A673 (cell line): Measurements from ENCODE around the gene SMYD3. TPM values are rescaled to one million over a fixed set of nuclear protein-coding genes. Genes with fewer than 3 reads are reported as not detected.

ENCODE experiments used
- BruUV-seq: library from RNA; stranded (reverse); fragments of 400-500 nt; replicated peaks from 2 replicates; lab custom pipeline; 2021; lab: Mats Ljungman, UMichigan
- CTCF ChIA-PET: fragments of 300-600 bp; sonication (Branson Sonifier 250); formaldehyde crosslinking; loops from one replicate; lab custom pipeline; 2022; ENCODE audit warnings: antibody characterized with exemption; lab: Charles Lee
- POLR2A ChIA-PET: fragments of 300-600 bp; sonication (Branson Sonifier 250); formaldehyde crosslinking; loops from one replicate; lab custom pipeline; 2022; ENCODE audit warnings: antibody characterized with exemption; ENCODE audit not compliant: low non-redundant PET; lab: Charles Lee
- DNase-seq: peaks from one replicate; pipeline ENCODE4 v3.0.0-alpha.2; 2015; ENCODE audit warnings: low spot score
- H3K27ac ChIP-seq: fragments of 200-600 bp; sonication (generic); 2 replicates; pipeline ENCODE4 v1.5.1; 2016; ENCODE audit warnings: mixed run types, low read depth, mild to moderate bottlenecking, mixed read lengths, antibody characterized with exemption, low read length; ENCODE audit not compliant: poor library complexity, severe bottlenecking
- H3K27me3 ChIP-seq: fragments of 200-600 bp; sonication (generic); replicated peaks from 2 replicates; pipeline ENCODE4 v1.6.1; 2017; ENCODE audit warnings: mixed run types, low read depth, mild to moderate bottlenecking, mixed read lengths, antibody characterized with exemption, low read length; ENCODE audit not compliant: insufficient read depth, poor library complexity
- H3K36me3 ChIP-seq: fragments of 200-600 bp; sonication (generic); 2 replicates; pipeline ENCODE4 v1.6.1; 2016; ENCODE audit warnings: mixed run types, mild to moderate bottlenecking, mixed read lengths, antibody characterized with exemption, low read length; ENCODE audit not compliant: insufficient read depth, poor library complexity, severe bottlenecking
- H3K4me1 ChIP-seq: fragments of 200-600 bp; sonication (generic); 2 replicates; pipeline ENCODE4 v1.6.1; 2017; ENCODE audit warnings: mixed run types, mild to moderate bottlenecking, mixed read lengths, antibody characterized with exemption, low read length; ENCODE audit not compliant: insufficient read depth, poor library complexity, severe bottlenecking
- H3K4me3 ChIP-seq: fragments of 200-600 bp; sonication (generic); 2 replicates; pipeline ENCODE4 v1.5.1; 2016; ENCODE audit warnings: low read depth, mixed run types, mild to moderate bottlenecking, mixed read lengths, low read length; ENCODE audit not compliant: poor library complexity, severe bottlenecking
- H3K9me3 ChIP-seq: fragments of 200-600 bp; sonication (generic); 2 replicates; pipeline ENCODE4 v1.6.1; 2016; ENCODE audit warnings: mixed run types, low read depth, mild to moderate bottlenecking, mixed read lengths, antibody characterized with exemption, low read length; ENCODE audit not compliant: poor library complexity, severe bottlenecking
- CTCF ChIP-seq: fragments of 300-800, 200-600 bp; sonication (generic); conservative IDR thresholded peaks from 2 replicates; pipeline ENCODE4 v1.5.1; 2017; ENCODE audit warnings: low read depth, mild to moderate bottlenecking, antibody characterized with exemption, low read length, moderate library complexity, mixed read lengths
- EZH2 ChIP-seq: fragments of 200-600 bp; sonication (generic); IDR thresholded peaks from 2 replicates; pipeline ENCODE4 v1.6.1; 2017; ENCODE audit warnings: borderline replicate concordance, low read depth, mild to moderate bottlenecking, mixed read lengths, antibody characterized with exemption, low read length; ENCODE audit not compliant: poor library complexity, severe bottlenecking
- intact Hi-C: fragments of 100-400 bp; cut with micrococcal nuclease; formaldehyde crosslinking; loops from one replicate; pipeline ENCODE4 v1.10.0; 2022; ENCODE audit not compliant: unreplicated experiment
- total RNA-seq: library from RNA; stranded (reverse); gene quantifications from 2 replicates; pipeline ENCODE4 v1.2.3, GENCODE V29; 2021

The SMYD3 gene
- total RNA-seq, 1 experiment from 2014 or later: 29.0 TPM

GRCh38 chr1:246434335-246434734 is 72.7 kb downstream of the SMYD3 start:
- ChIA-PET CTCF (no interaction called here), POLR2A (no interaction called here)
- no peaks in the 10 kb centered on the region for H3K9me3 ChIP-seq
- H3K36me3 ChIP-seq: no peaks in the 10 kb centered on the region
- BruUV-seq: no TSS peak
- DNase-seq: no peak
- peaks cover 11% of the 10 kb centered on the region for H3K4me1 ChIP-seq
- H3K27ac ChIP-seq: no peak overlapping the region
- no peaks in the 10 kb centered on the region for H3K27me3 ChIP-seq
- intact Hi-C loops: no loop called here
- no peak overlapping the region for H3K4me3 ChIP-seq
- no peak for TF ChIP-seq EZH2
- TF ChIP-seq CTCF: no peak

- no TSS peak for BruUV-seq
- H3K4me3 ChIP-seq: no peak overlapping the region
- ChIA-PET POLR2A (no interaction called here), CTCF (no interaction called here)
- H3K4me1 ChIP-seq: peaks cover 5% of the 10 kb centered on the region
- no peaks in the 10 kb centered on the region for H3K9me3 ChIP-seq
- TF ChIP-seq EZH2 (no peak), CTCF (no peak)
- no peak overlapping the region for H3K27ac ChIP-seq
- no peaks in the 10 kb centered on the region for H3K36me3 ChIP-seq
- no peaks in the 10 kb centered on the region for H3K27me3 ChIP-seq
- intact Hi-C loops: no loop called here
- no peak for DNase-seq
Observed at GRCh38 chr1:246428542-246429308, 78.4 kb downstream of the SMYD3 start.

- CTCF ChIA-PET: no interaction called here
- no peak for DNase-seq
Observed at GRCh38 chr1:246427611-246428010, 79.5 kb downstream of the SMYD3 start.

More at GRCh38 chr1:246427611-246428010, 79.5 kb downstream of the SMYD3 start:
- TF ChIP-seq EZH2: no peak
- TF ChIP-seq CTCF: no peak
- BruUV-seq: no TSS peak
- intact Hi-C loops: no loop called here
- H3K4me1 ChIP-seq: peaks cover 2% of the 10 kb centered on the region
- POLR2A ChIA-PET: no interaction called here
- H3K9me3 ChIP-seq: no peaks in the 10 kb centered on the region
- no peak overlapping the region for H3K27ac ChIP-seq
- H3K4me3 ChIP-seq: no peak overlapping the region
- H3K36me3 ChIP-seq: no peaks in the 10 kb centered on the region
- no peaks in the 10 kb centered on the region for H3K27me3 ChIP-seq
